Activated CD4-positive, alpha-beta memory T cell treated with anti-CD3 and anti-CD28 coated beads, Interleukin-2, amount 10 ng/mL, durations not matched to agents 7 days and 5 days (primary cell): ENCODE measurements around the gene NOX3. TPM values are rescaled to one million over a fixed set of nuclear protein-coding genes. Genes with fewer than 3 reads are reported as not detected.

Experiments
- CTCF ChIA-PET: fragments of 350-600 bp; sonication (Branson Sonifier 250); formaldehyde crosslinking; loops from one replicate; lab custom pipeline; 2021; ENCODE audit warnings: antibody characterized with exemption, inconsistent platforms; lab: Charles Lee
- POLR2A ChIA-PET: fragments of 350-600 bp; sonication (Branson Sonifier 250); formaldehyde crosslinking; loops from one replicate; lab custom pipeline; 2021; ENCODE audit warnings: antibody characterized with exemption; lab: Charles Lee
- DNase-seq: peaks from one replicate; pipeline ENCODE4 v3.0.0-alpha.2; 2020
- H3K27ac Mint-ChIP-seq: one replicate; pipeline ENCODE4 v1.8.0; 2021; ENCODE audit warnings: mild to moderate bottlenecking, mixed read lengths
- H3K27me3 Mint-ChIP-seq: one replicate; pipeline ENCODE4 v1.8.0; 2021; ENCODE audit warnings: mixed read lengths
- H3K36me3 Mint-ChIP-seq: one replicate; pipeline ENCODE4 v1.8.0; 2021; ENCODE audit warnings: low read depth, mixed read lengths
- H3K4me1 Mint-ChIP-seq: one replicate; pipeline ENCODE4 v1.8.0; 2021; ENCODE audit warnings: mixed read lengths
- H3K4me3 Mint-ChIP-seq: one replicate; pipeline ENCODE4 v1.8.0; 2021; ENCODE audit warnings: mild to moderate bottlenecking, mixed read lengths
- H3K9me3 Mint-ChIP-seq: one replicate; pipeline ENCODE4 v1.8.0; 2021; ENCODE audit warnings: mixed read lengths
- total RNA-seq, 2 experiments: library from RNA; stranded (reverse); gene quantifications; one replicate each; pipeline ENCODE4 v1.2.3, GENCODE V29; 2021

NOX3 gene
- total RNA-seq, 2 experiments from 2014 or later: not detected

GRCh38 chr6:155417454-155417853, 38.2 kb downstream of the NOX3 start:
- Mint-ChIP-seq H3K4me1 (peaks cover 38% of the 10 kb centered on the region), H3K27ac (peak overlapping the region; percentile 92), H3K36me3 (no peaks in the 10 kb centered on the region), H3K27me3 (no peaks in the 10 kb centered on the region), H3K9me3 (no peaks in the 10 kb centered on the region), H3K4me3 (peak overlapping the region; percentile 65)
- ChIA-PET CTCF (interaction anchor here (1.1 to 1.6 kb wide), 2 partner anchors 30 to 87 kb away, joined by 3 to 5 read pairs; no protein-coding TSS in a partner anchor), POLR2A (interaction anchor here (1.0 to 2.5 kb wide), 6 partner anchors 15 to 246 kb away, joined by 3 to 14 read pairs (median 4); partner anchors contain the start of gene TFB1M)
- DNase-seq: no peak

GRCh38 chr6:155415953-155416352, 39.7 kb downstream of the NOX3 start:
- H3K4me3 Mint-ChIP-seq: no peak overlapping the region
- H3K27me3 Mint-ChIP-seq: no peaks in the 10 kb centered on the region
- DNase-seq: no peak
- H3K27ac Mint-ChIP-seq: no peak overlapping the region
- no peaks in the 10 kb centered on the region for H3K9me3 Mint-ChIP-seq
- no peaks in the 10 kb centered on the region for H3K36me3 Mint-ChIP-seq
- peaks cover 37% of the 10 kb centered on the region for H3K4me1 Mint-ChIP-seq
- CTCF ChIA-PET: no interaction called here
- POLR2A ChIA-PET: no interaction called here

GRCh38 chr6:155414049-155414448, 41.6 kb downstream of the NOX3 start:
- Mint-ChIP-seq H3K27ac (no peak overlapping the region), H3K36me3 (no peaks in the 10 kb centered on the region), H3K9me3 (no peaks in the 10 kb centered on the region), H3K4me3 (no peak overlapping the region), H3K27me3 (no peaks in the 10 kb centered on the region), H3K4me1 (peaks cover 21% of the 10 kb centered on the region)
- CTCF ChIA-PET: no interaction called here
- DNase-seq: no peak
- POLR2A ChIA-PET: no interaction called here

- Mint-ChIP-seq H3K27ac (no peak overlapping the region), H3K9me3 (peaks cover 2% of the 10 kb centered on the region), H3K4me1 (peaks cover 5% of the 10 kb centered on the region), H3K36me3 (no peaks in the 10 kb centered on the region), H3K27me3 (no peaks in the 10 kb centered on the region), H3K4me3 (no peak overlapping the region)
- POLR2A ChIA-PET: no interaction called here
- DNase-seq: no peak
- CTCF ChIA-PET: no interaction called here
Measured at GRCh38 chr6:155412335-155412734, 43.3 kb downstream of the NOX3 start.

GRCh38 chr6:155411154-155412052, 44.2 kb downstream of the NOX3 start:
- POLR2A ChIA-PET: no interaction called here
- DNase-seq: no peak
- Mint-ChIP-seq H3K4me3 (no peak overlapping the region), H3K36me3 (no peaks in the 10 kb centered on the region), H3K27me3 (no peaks in the 10 kb centered on the region), H3K4me1 (no peaks in the 10 kb centered on the region), H3K27ac (no peak overlapping the region), H3K9me3 (peaks cover 2% of the 10 kb centered on the region)
- CTCF ChIA-PET: no interaction called here

- ChIA-PET POLR2A (no interaction called here), CTCF (no interaction called here)
Measured at GRCh38 chr6:155409391-155409790, 46.2 kb downstream of the NOX3 start.

GRCh38 chr6:155408981-155409380, 46.7 kb downstream of the NOX3 start:
- no peak for DNase-seq

More at GRCh38 chr6:155409391-155409790, 46.2 kb downstream of the NOX3 start:
- H3K27ac Mint-ChIP-seq: no peak overlapping the region
- no peaks in the 10 kb centered on the region for H3K36me3 Mint-ChIP-seq
- H3K4me3 Mint-ChIP-seq: no peak overlapping the region
- H3K4me1 Mint-ChIP-seq: no peaks in the 10 kb centered on the region
- H3K9me3 Mint-ChIP-seq: peaks cover 2% of the 10 kb centered on the region
- no peak for DNase-seq
- no peaks in the 10 kb centered on the region for H3K27me3 Mint-ChIP-seq

GRCh38 chr6:155408231-155408630, 47.4 kb downstream of the NOX3 start:
- no peak overlapping the region for H3K27ac Mint-ChIP-seq
- ChIA-PET POLR2A (no interaction called here), CTCF (no interaction called here)
- H3K4me3 Mint-ChIP-seq: no peak overlapping the region
- no peaks in the 10 kb centered on the region for H3K36me3 Mint-ChIP-seq
- no peaks in the 10 kb centered on the region for H3K27me3 Mint-ChIP-seq
- DNase-seq: no peak
- H3K4me1 Mint-ChIP-seq: no peaks in the 10 kb centered on the region
- H3K9me3 Mint-ChIP-seq: peaks cover 2% of the 10 kb centered on the region

More at GRCh38 chr6:155408981-155409380, 46.7 kb downstream of the NOX3 start:
- Mint-ChIP-seq H3K4me1 (no peaks in the 10 kb centered on the region), H3K4me3 (no peak overlapping the region), H3K9me3 (peaks cover 2% of the 10 kb centered on the region), H3K27me3 (no peaks in the 10 kb centered on the region), H3K36me3 (no peaks in the 10 kb centered on the region), H3K27ac (no peak overlapping the region)
- ChIA-PET CTCF (no interaction called here), POLR2A (no interaction called here)

GRCh38 chr6:155406801-155407200, 48.8 kb downstream of the NOX3 start:
- Mint-ChIP-seq H3K4me3 (no peak overlapping the region), H3K36me3 (no peaks in the 10 kb centered on the region), H3K4me1 (no peaks in the 10 kb centered on the region), H3K9me3 (peaks cover 2% of the 10 kb centered on the region), H3K27me3 (no peaks in the 10 kb centered on the region), H3K27ac (no peak overlapping the region)
- POLR2A ChIA-PET: no interaction called here
- CTCF ChIA-PET: no interaction called here
- DNase-seq: no peak

GRCh38 chr6:155404937-155405336, 50.7 kb downstream of the NOX3 start:
- no peaks in the 10 kb centered on the region for H3K27me3 Mint-ChIP-seq
- ChIA-PET CTCF (no interaction called here), POLR2A (no interaction called here)

GRCh38 chr6:155402656-155403304, 52.9 kb downstream of the NOX3 start:
- no peak overlapping the region for H3K4me3 Mint-ChIP-seq
- no peaks in the 10 kb centered on the region for H3K36me3 Mint-ChIP-seq
- ChIA-PET POLR2A (interaction anchor here (1.4 kb wide), 1 partner anchor 15 kb away, joined by 4 read pairs; no protein-coding TSS in a partner anchor), CTCF (interaction anchor here (0.6 kb wide), 1 partner anchor 1752 kb away, joined by 4 read pairs; no protein-coding TSS in a partner anchor)
- no peaks in the 10 kb centered on the region for H3K27me3 Mint-ChIP-seq
- H3K4me1 Mint-ChIP-seq: no peaks in the 10 kb centered on the region
- no peak overlapping the region for H3K27ac Mint-ChIP-seq
- no peak for DNase-seq
- no peaks in the 10 kb centered on the region for H3K9me3 Mint-ChIP-seq

More at GRCh38 chr6:155404937-155405336, 50.7 kb downstream of the NOX3 start:
- H3K4me1 Mint-ChIP-seq: no peaks in the 10 kb centered on the region
- H3K4me3 Mint-ChIP-seq: no peak overlapping the region
- no peak overlapping the region for H3K27ac Mint-ChIP-seq
- no peak for DNase-seq
- peaks cover 2% of the 10 kb centered on the region for H3K9me3 Mint-ChIP-seq
- H3K36me3 Mint-ChIP-seq: no peaks in the 10 kb centered on the region

GRCh38 chr6:155400654-155400965, 55.0 kb downstream of the NOX3 start:
- Mint-ChIP-seq H3K9me3 (no peaks in the 10 kb centered on the region), H3K27ac (no peak overlapping the region), H3K36me3 (no peaks in the 10 kb centered on the region), H3K4me1 (no peaks in the 10 kb centered on the region), H3K27me3 (no peaks in the 10 kb centered on the region), H3K4me3 (no peak overlapping the region)
- no peak for DNase-seq
- ChIA-PET POLR2A (no interaction called here), CTCF (no interaction called here)
